ENCODE measurements around the gene PIP5K1C.

The PIP5K1C gene

GRCh38 chr19:3664879-3665642, 35.2 kb downstream of the PIP5K1C start:
- H3K27ac ChIP-seq (ENCODE audit: poor library complexity, severe bottlenecking): no peak overlapping the region
- H3K4me3 ChIP-seq (ENCODE audit: severe bottlenecking): no peak overlapping the region
- no peaks in the 10 kb centered on the region for H3K27me3 ChIP-seq (ENCODE audit: insufficient read depth, poor library complexity, severe bottlenecking)
- H3K4me1 ChIP-seq (ENCODE audit: insufficient read depth, poor library complexity, severe bottlenecking): no peaks in the 10 kb centered on the region
- H3K9me3 ChIP-seq (ENCODE audit: severe bottlenecking): no peaks in the 10 kb centered on the region
- DNase-seq (ENCODE audit: low spot score) (no peak), ATAC-seq (ENCODE audit: low read depth) (no peak)
- H3K36me3 ChIP-seq (ENCODE audit: low read depth): no peaks in the 10 kb centered on the region; the same call in 1 of the 2 replicates
- TF ChIP-seq, protein P1, sequence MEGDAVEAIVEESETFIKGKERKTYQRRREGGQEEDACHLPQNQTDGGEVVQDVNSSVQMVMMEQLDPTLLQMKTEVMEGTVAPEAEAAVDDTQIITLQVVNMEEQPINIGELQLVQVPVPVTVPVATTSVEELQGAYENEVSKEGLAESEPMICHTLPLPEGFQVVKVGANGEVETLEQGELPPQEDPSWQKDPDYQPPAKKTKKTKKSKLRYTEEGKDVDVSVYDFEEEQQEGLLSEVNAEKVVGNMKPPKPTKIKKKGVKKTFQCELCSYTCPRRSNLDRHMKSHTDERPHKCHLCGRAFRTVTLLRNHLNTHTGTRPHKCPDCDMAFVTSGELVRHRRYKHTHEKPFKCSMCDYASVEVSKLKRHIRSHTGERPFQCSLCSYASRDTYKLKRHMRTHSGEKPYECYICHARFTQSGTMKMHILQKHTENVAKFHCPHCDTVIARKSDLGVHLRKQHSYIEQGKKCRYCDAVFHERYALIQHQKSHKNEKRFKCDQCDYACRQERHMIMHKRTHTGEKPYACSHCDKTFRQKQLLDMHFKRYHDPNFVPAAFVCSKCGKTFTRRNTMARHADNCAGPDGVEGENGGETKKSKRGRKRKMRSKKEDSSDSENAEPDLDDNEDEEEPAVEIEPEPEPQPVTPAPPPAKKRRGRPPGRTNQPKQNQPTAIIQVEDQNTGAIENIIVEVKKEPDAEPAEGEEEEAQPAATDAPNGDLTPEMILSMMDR (IDR thresholded peaks at IDR 0.05; ENCODE audit: poor library complexity, severe bottlenecking): no peak

- no peak for DNase-seq (ENCODE audit: low spot score)
- no peaks in the 10 kb centered on the region for H3K27me3 ChIP-seq (ENCODE audit: insufficient read depth, poor library complexity, severe bottlenecking)
- no peak overlapping the region for H3K27ac ChIP-seq (ENCODE audit: poor library complexity, severe bottlenecking)
- TF ChIP-seq, protein P1 (IDR thresholded peaks at IDR 0.05; ENCODE audit: poor library complexity, severe bottlenecking): no peak
- no peaks in the 10 kb centered on the region; the same call in 1 of the 2 replicates for H3K36me3 ChIP-seq (ENCODE audit: low read depth)
- no peaks in the 10 kb centered on the region for H3K9me3 ChIP-seq (ENCODE audit: severe bottlenecking)
- ATAC-seq (ENCODE audit: low read depth): no peak
- H3K4me3 ChIP-seq (ENCODE audit: severe bottlenecking): no peak overlapping the region
- H3K4me1 ChIP-seq (ENCODE audit: insufficient read depth, poor library complexity, severe bottlenecking): no peaks in the 10 kb centered on the region
Observed at GRCh38 chr19:3663838-3664237, 36.4 kb downstream of the PIP5K1C start.

GRCh38 chr19:3661284-3662238, 38.7 kb downstream of the PIP5K1C start:
- no peak for DNase-seq (ENCODE audit: low spot score)
- Histone ChIP-seq H3K4me3 (ENCODE audit: severe bottlenecking) (no peak overlapping the region), H3K9me3 (ENCODE audit: severe bottlenecking) (no peaks in the 10 kb centered on the region), H3K27me3 (ENCODE audit: insufficient read depth, poor library complexity, severe bottlenecking) (no peaks in the 10 kb centered on the region), H3K27ac (ENCODE audit: poor library complexity, severe bottlenecking) (no peak overlapping the region), H3K36me3 (ENCODE audit: low read depth) (peaks cover 6% of the 10 kb centered on the region; the same call in 1 of the 2 replicates), H3K4me1 (ENCODE audit: insufficient read depth, poor library complexity, severe bottlenecking) (no peaks in the 10 kb centered on the region)
- no peak for ATAC-seq (ENCODE audit: low read depth)
- TF ChIP-seq, protein P1 (IDR thresholded peaks at IDR 0.05; ENCODE audit: poor library complexity, severe bottlenecking): no peak

DNA sequence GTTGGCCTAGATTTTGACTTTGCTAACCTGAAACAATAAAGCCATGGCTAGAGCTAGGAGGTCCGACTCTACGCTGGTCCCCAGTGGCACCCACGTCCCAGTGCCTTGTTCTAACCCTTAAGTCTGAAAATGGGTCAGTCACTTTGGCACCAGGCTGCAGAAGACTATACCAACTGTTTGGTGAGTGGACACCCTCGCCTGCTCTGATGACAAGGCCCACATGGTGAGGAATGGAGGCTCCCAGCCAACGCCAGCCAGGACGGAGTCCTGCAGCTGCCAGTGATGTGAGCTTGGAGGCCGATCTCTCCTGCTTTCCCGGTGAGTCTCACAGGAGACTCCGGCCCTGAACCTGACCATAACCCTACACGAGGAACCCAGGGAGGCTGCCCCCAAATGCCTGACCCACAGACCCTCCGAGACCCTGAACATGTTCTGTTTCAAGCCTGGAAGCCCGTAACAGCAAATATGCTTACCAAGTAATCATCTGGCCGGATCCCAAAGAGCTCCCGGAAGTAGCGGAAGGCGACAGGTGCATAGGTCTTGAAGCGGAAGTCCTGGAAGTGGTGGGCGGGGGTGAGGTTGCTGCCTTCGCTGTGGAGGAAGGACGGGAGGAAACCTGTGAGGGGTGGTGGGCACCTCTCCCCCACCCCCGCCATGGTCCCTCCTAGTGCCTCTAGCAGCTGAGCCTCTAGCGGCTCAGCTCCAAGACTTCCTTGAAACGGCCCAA, 39.6 kb downstream of the PIP5K1C start:
- no peaks in the 10 kb centered on the region for H3K27me3 ChIP-seq (ENCODE audit: insufficient read depth, poor library complexity, severe bottlenecking)
- DNase-seq (ENCODE audit: low spot score): no peak
- TF ChIP-seq, protein P1 (IDR thresholded peaks at IDR 0.05; ENCODE audit: poor library complexity, severe bottlenecking): no peak
- no peak overlapping the region for H3K27ac ChIP-seq (ENCODE audit: poor library complexity, severe bottlenecking)
- no peak overlapping the region for H3K4me3 ChIP-seq (ENCODE audit: severe bottlenecking)
- peaks cover 6% of the 10 kb centered on the region; the same call in 1 of the 2 replicates for H3K36me3 ChIP-seq (ENCODE audit: low read depth)
- ATAC-seq (ENCODE audit: low read depth): no peak
- H3K4me1 ChIP-seq (ENCODE audit: insufficient read depth, poor library complexity, severe bottlenecking): peaks cover 5% of the 10 kb centered on the region
- no peaks in the 10 kb centered on the region for H3K9me3 ChIP-seq (ENCODE audit: severe bottlenecking)

Measured in RWPE2 (cell line).